Effector CD8-positive, alpha-beta T cell (primary cell): Measurements from ENCODE around the gene PAPSS1.

ENCODE experiments used
- DNase-seq: peaks from one replicate; lab custom pipeline; 2025; lab: John Stamatoyannopoulos, UW

PAPSS1 gene

GRCh38 chr4:107629318-107629717 lies 90.7 kb downstream of the PAPSS1 start:
- DNase-seq: no peak

GRCh38 chr4:107625391-107625902 lies 94.6 kb downstream of the PAPSS1 start:
- no peak for DNase-seq

- no peak for DNase-seq
Observed at GRCh38 chr4:107624024-107624423, 96.0 kb downstream of the PAPSS1 start.

- DNase-seq: no peak
Observed at GRCh38 chr4:107622006-107622405, 98.0 kb downstream of the PAPSS1 start.

GRCh38 chr4:107619731-107620130 lies 100.3 kb downstream of the PAPSS1 start:
- DNase-seq: no peak

GRCh38 chr4:107619066-107619465 lies 101.0 kb downstream of the PAPSS1 start:
- DNase-seq: no peak

- DNase-seq: no peak
Observed at GRCh38 chr4:107618656-107619055, 101.4 kb downstream of the PAPSS1 start.

- DNase-seq: no peak
Observed at GRCh38 chr4:107616838-107617389, 103.1 kb downstream of the PAPSS1 start.

- DNase-seq: no peak
Observed at GRCh38 chr4:107615809-107616208, 104.2 kb downstream of the PAPSS1 start.

GRCh38 chr4:107603430-107603829 lies 116.6 kb downstream of the PAPSS1 start:
- no peak for DNase-seq

GRCh38 chr4:107600983-107601382 lies 119.1 kb downstream of the PAPSS1 start:
- no peak for DNase-seq

GRCh38 chr4:107600436-107600835 lies 119.6 kb downstream of the PAPSS1 start:
- no peak for DNase-seq

GRCh38 chr4:107599841-107600240 lies 120.2 kb downstream of the PAPSS1 start:
- DNase-seq: no peak

- no peak for DNase-seq
Observed at GRCh38 chr4:107593230-107593629, 126.8 kb downstream of the PAPSS1 start.

- DNase-seq: no peak
Observed at GRCh38 chr4:107592519-107592918, 127.5 kb downstream of the PAPSS1 start.

- no peak for DNase-seq
Observed at GRCh38 chr4:107589269-107589668, 130.8 kb downstream of the PAPSS1 start.

- no peak for DNase-seq
Observed at GRCh38 chr4:107586371-107586770, 133.7 kb downstream of the PAPSS1 start.

- no peak for DNase-seq
Observed at GRCh38 chr4:107579099-107579498, 140.9 kb downstream of the PAPSS1 start.

- DNase-seq: no peak
Observed at GRCh38 chr4:107578321-107578720, 141.7 kb downstream of the PAPSS1 start.

- no peak for DNase-seq
Observed at GRCh38 chr4:107577743-107578142, 142.3 kb downstream of the PAPSS1 start.

GRCh38 chr4:107575243-107575642 lies 144.8 kb downstream of the PAPSS1 start:
- no peak for DNase-seq

- DNase-seq: no peak
Observed at GRCh38 chr4:107572281-107572680, 147.8 kb downstream of the PAPSS1 start.

- DNase-seq: no peak
Observed at GRCh38 chr4:107570952-107571351, 149.1 kb downstream of the PAPSS1 start.

GRCh38 chr4:107564326-107564725 lies 155.7 kb downstream of the PAPSS1 start:
- DNase-seq: no peak
